HTR-8/SVneo (cell line): ENCODE data around the gene PROSER2.
"Not testable (repeated sequence)": the region's sequence is repeated elsewhere in the genome, so short reads cannot be mapped to it uniquely, and the experiment has no call there.

Experiments used
- DNase-seq: peaks from one replicate; pipeline ENCODE4 v3.0.0; 2011; ENCODE audit warnings: low spot score, mixed read lengths; ENCODE audit not compliant: insufficient read length
- FAIRE-seq: peaks from 2 replicates; lab custom pipeline; 2011; peaks lifted over from hg19 to GRCh38; lab: Jason Lieb, UNC

PROSER2 gene

GRCh38 chr10:11830836-11831519, 7.8 kb downstream of the PROSER2 start:
- DNase-seq (no peak), FAIRE-seq (no peak)

- FAIRE-seq, result no peak
- no peak for DNase-seq
These were observed 8.4 kb downstream of the PROSER2 start for GRCh38 chr10:11831520-11831951.

GRCh38 chr10:11832042-11832441, 8.9 kb downstream of the PROSER2 start:
- no peak for FAIRE-seq

GRCh38 chr10:11835061-11835460, 11.9 kb downstream of the PROSER2 start:
- DNase-seq (no peak), FAIRE-seq (no peak)

More at GRCh38 chr10:11832042-11832441, 8.9 kb downstream of the PROSER2 start:
- no peak for DNase-seq

GRCh38 chr10:11835704-11836103, 12.5 kb downstream of the PROSER2 start:
- no peak for DNase-seq
- FAIRE-seq, result no peak

GRCh38 chr10:11837372-11838161, 14.4 kb downstream of the PROSER2 start:
- no peak for FAIRE-seq
- no peak for DNase-seq

- DNase-seq, result no peak
These were observed 15.2 kb downstream of the PROSER2 start for GRCh38 chr10:11838298-11838852.

GRCh38 chr10:11841375-11841774, 18.2 kb downstream of the PROSER2 start:
- no peak for FAIRE-seq
- DNase-seq, result no peak

More at GRCh38 chr10:11838298-11838852, 15.2 kb downstream of the PROSER2 start:
- FAIRE-seq, result no peak

- DNase-seq, result no peak
- no peak for FAIRE-seq
These were observed 19.3 kb downstream of the PROSER2 start for GRCh38 chr10:11842411-11842810.

- DNase-seq (no peak), FAIRE-seq (no peak)
These were observed 22.0 kb downstream of the PROSER2 start for GRCh38 chr10:11845113-11845512.

GRCh38 chr10:11846542-11846941, 23.4 kb downstream of the PROSER2 start:
- FAIRE-seq, result no peak
- no peak for DNase-seq

GRCh38 chr10:11849277-11849676, 26.1 kb downstream of the PROSER2 start:
- FAIRE-seq, result no peak

GRCh38 chr10:11849911-11850310, 26.8 kb downstream of the PROSER2 start:
- no peak for FAIRE-seq
- DNase-seq, result no peak

More at GRCh38 chr10:11849277-11849676, 26.1 kb downstream of the PROSER2 start:
- DNase-seq, result no peak

GRCh38 chr10:11851910-11852309, 28.8 kb downstream of the PROSER2 start:
- DNase-seq (no peak), FAIRE-seq (no peak)

- not testable (repeated sequence) for DNase-seq, FAIRE-seq
These were observed 29.5 kb downstream of the PROSER2 start for GRCh38 chr10:11852637-11853036.

GRCh38 chr10:11853468-11853867, 30.3 kb downstream of the PROSER2 start:
- FAIRE-seq (no peak), DNase-seq (no peak)

GRCh38 chr10:11854301-11854700, 31.1 kb downstream of the PROSER2 start:
- FAIRE-seq (no peak), DNase-seq (no peak)

GRCh38 chr10:11856089-11856488, 32.9 kb downstream of the PROSER2 start:
- no peak for FAIRE-seq
- no peak for DNase-seq

- FAIRE-seq (no peak), DNase-seq (no peak)
These were observed 33.5 kb downstream of the PROSER2 start for GRCh38 chr10:11856678-11857077.

GRCh38 chr10:11858093-11858492, 34.9 kb downstream of the PROSER2 start:
- no peak for FAIRE-seq
- no peak for DNase-seq

- no peak for DNase-seq
- FAIRE-seq, result no peak
These were observed 38.2 kb downstream of the PROSER2 start for GRCh38 chr10:11861341-11861740.
